Lower leg skin (tissue), 3 donors: ENCODE data around the gene TNPO3.

Source experiments
- CTCF ChIP-seq, 3 donors: fragments of 450-650 bp; IDR thresholded peaks; one replicate each; pipeline ENCODE4 v1.5.1; 2016; ENCODE audit warnings: antibody characterized with exemption in 3 of 3, mild to moderate bottlenecking in 3 of 3, moderate library complexity in 2 of 3
- POLR2A ChIP-seq, 2 donors: fragments of 450-650 bp; IDR thresholded peaks; one replicate each; pipeline ENCODE4 v1.6.1; 2016 to 2017; ENCODE audit warnings: antibody characterized with exemption in 2 of 2, mild to moderate bottlenecking in 1 of 2, moderate library complexity in 1 of 2

- TF ChIP-seq CTCF (IDR thresholded peaks at IDR 0.05) (no peak), POLR2A (IDR thresholded peaks at IDR 0.05) (no peak)
These were observed 133.0 kb downstream of the TNPO3 start for GRCh38 chr7:128921866-128922440.
